Astrocyte of the cerebellum (primary cell): ENCODE results near the gene PA2G4.

Experiments
- DNase-seq: peaks from one replicate; pipeline ENCODE4 v3.0.0-alpha.2; 2011; ENCODE audit warnings: low read depth
- H3K4me3 ChIP-seq: 2 replicates; pipeline ENCODE4 v1.5.1; 2011; ENCODE audit warnings: mild to moderate bottlenecking, low read depth, low read length, moderate library complexity
- in situ Hi-C: cut with HindIII; loops from 2 replicates; pipeline ENCODE4 v1.10.0; 2017; ENCODE audit warnings: low sequenced_read_pairs
- TF ChIP-seq, protein P1 (sequence below): IDR thresholded peaks from 2 replicates; pipeline ENCODE4 v1.5.1; 2012; ENCODE audit warnings: low read length, low read depth, moderate library complexity, mild to moderate bottlenecking; ENCODE audit errors: missing control alignments

Gene PA2G4

GRCh38 chr12:56117778-56118687 is 13.7 kb downstream of the PA2G4 start, which contains the start of gene ZC3H10:
Gene ZC3H10 (plus strand): TSS chr12:56118266. CDS start chr12:56120563, 2,297 bp downstream.
- peak; percentile 98 for DNase-seq
- TF ChIP-seq, protein P1, sequence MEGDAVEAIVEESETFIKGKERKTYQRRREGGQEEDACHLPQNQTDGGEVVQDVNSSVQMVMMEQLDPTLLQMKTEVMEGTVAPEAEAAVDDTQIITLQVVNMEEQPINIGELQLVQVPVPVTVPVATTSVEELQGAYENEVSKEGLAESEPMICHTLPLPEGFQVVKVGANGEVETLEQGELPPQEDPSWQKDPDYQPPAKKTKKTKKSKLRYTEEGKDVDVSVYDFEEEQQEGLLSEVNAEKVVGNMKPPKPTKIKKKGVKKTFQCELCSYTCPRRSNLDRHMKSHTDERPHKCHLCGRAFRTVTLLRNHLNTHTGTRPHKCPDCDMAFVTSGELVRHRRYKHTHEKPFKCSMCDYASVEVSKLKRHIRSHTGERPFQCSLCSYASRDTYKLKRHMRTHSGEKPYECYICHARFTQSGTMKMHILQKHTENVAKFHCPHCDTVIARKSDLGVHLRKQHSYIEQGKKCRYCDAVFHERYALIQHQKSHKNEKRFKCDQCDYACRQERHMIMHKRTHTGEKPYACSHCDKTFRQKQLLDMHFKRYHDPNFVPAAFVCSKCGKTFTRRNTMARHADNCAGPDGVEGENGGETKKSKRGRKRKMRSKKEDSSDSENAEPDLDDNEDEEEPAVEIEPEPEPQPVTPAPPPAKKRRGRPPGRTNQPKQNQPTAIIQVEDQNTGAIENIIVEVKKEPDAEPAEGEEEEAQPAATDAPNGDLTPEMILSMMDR: peak; percentile 60
- in situ Hi-C loops: loop anchor here (5.0 kb wide), 1 partner anchor 74 kb away; no protein-coding TSS in a partner anchor
- H3K4me3 ChIP-seq: peak within 1 kb of the TSS; percentile 83

GRCh38 chr12:56118688-56119357 is 14.5 kb downstream of the PA2G4 start:
- in situ Hi-C loops: loop anchor here (5.0 kb wide), 1 partner anchor 73 kb away; no protein-coding TSS in a partner anchor
- H3K4me3 ChIP-seq: peak overlapping the region; percentile 83
- no peak for DNase-seq
- TF ChIP-seq, protein P1: no peak

DNA sequence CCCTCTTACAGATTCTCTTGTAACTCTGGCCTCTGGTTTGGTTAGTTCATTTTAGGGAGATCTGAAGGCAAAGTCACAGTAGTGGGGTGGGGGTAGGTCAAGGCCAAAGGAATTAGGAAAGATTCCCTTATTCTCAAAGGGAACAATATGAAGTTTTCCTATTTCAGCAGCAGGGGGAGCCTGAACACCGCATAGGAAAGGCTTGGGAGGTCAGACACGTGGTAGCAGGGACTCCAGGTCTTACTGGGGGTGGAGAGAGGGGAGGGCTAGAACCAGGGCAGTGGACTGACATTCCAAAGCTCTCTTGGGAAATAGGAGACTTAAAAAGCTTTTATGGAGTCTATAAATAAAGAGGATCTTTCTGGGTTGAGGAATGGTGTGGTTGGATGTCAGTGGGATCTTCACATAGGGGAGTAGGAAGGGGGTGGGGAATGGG is 15.0 kb downstream of the PA2G4 start:
- TF ChIP-seq, protein P1: peak; percentile 80
- peak overlapping the region; percentile 83 for H3K4me3 ChIP-seq
- in situ Hi-C loops: loop anchor here (5.0 kb wide), 1 partner anchor 73 kb away; no protein-coding TSS in a partner anchor
- DNase-seq: peak; percentile 87

- DNase-seq: no peak
- TF ChIP-seq, protein P1: no peak
- in situ Hi-C loops: loop anchor here (10.0 kb wide), 1 partner anchor 54 kb away; no protein-coding TSS in a partner anchor
- H3K4me3 ChIP-seq: no peak overlapping the region
These were observed 15.9 kb downstream of the PA2G4 start for GRCh38 chr12:56120158-56120846.

- no peak for DNase-seq
- H3K4me3 ChIP-seq: no peak overlapping the region
- in situ Hi-C loops: loop anchor here (10.0 kb wide), 1 partner anchor 53 kb away; no protein-coding TSS in a partner anchor
- TF ChIP-seq, protein P1: no peak
These were observed 17.0 kb downstream of the PA2G4 start for GRCh38 chr12:56121204-56121870.
